HG03342 (cell line): ENCODE measurements around the gene UROC1.

ENCODE experiments used
- ATAC-seq: cut with Tn5 transposase; IDR thresholded peaks from one replicate; pipeline ENCODE4 v1.9.1; 2021; ENCODE audit warnings: mild to moderate bottlenecking, moderate library complexity; ENCODE audit not compliant: unreplicated experiment

The UROC1 gene

GRCh38 chr3:126481808-126482502 lies 35.6 kb downstream of the UROC1 start:
- ATAC-seq = no peak

GRCh38 chr3:126480861-126481260 lies 36.7 kb downstream of the UROC1 start:
- ATAC-seq = no peak

GRCh38 chr3:126480206-126480605 lies 37.4 kb downstream of the UROC1 start:
- ATAC-seq = no peak

GRCh38 chr3:126479642-126480041 lies 37.9 kb downstream of the UROC1 start:
- ATAC-seq = no peak

GRCh38 chr3:126478581-126479310 lies 38.8 kb downstream of the UROC1 start:
- no peak for ATAC-seq

GRCh38 chr3:126477061-126477380 lies 40.6 kb downstream of the UROC1 start:
- ATAC-seq = no peak

GRCh38 chr3:126476166-126477060 lies 41.2 kb downstream of the UROC1 start:
- peak; percentile 32 for ATAC-seq

GRCh38 chr3:126475413-126476114 lies 42.0 kb downstream of the UROC1 start, which contains the start of gene ZXDC:
Gene ZXDC (minus strand): TSS chr3:126475891. CDS start chr3:126475865, 26 bp downstream.
- peak; percentile 74 for ATAC-seq

GRCh38 chr3:126474498-126475412 lies 42.8 kb downstream of the UROC1 start:
- peak; percentile 9 for ATAC-seq

GRCh38 chr3:126473292-126474168 lies 44.0 kb downstream of the UROC1 start:
- ATAC-seq = no peak

- no peak for ATAC-seq
Measured at GRCh38 chr3:126472277-126473006, 45.1 kb downstream of the UROC1 start.

GRCh38 chr3:126469479-126469878 lies 48.1 kb downstream of the UROC1 start:
- ATAC-seq = no peak

GRCh38 chr3:126468028-126468891 lies 49.3 kb downstream of the UROC1 start:
- no peak for ATAC-seq

- ATAC-seq = no peak
Measured at GRCh38 chr3:126467611-126467955, 50.0 kb downstream of the UROC1 start.

- ATAC-seq = no peak
Measured at GRCh38 chr3:126466886-126467610, 50.5 kb downstream of the UROC1 start.

- no peak for ATAC-seq
Measured at GRCh38 chr3:126465928-126466544, 51.5 kb downstream of the UROC1 start.
